ENCODE data around the gene HSPA5.
"Not testable (repeated sequence)": the region's sequence is repeated elsewhere in the genome, so short reads cannot be mapped to it uniquely, and the experiment has no call there.

Gene HSPA5

DNA sequence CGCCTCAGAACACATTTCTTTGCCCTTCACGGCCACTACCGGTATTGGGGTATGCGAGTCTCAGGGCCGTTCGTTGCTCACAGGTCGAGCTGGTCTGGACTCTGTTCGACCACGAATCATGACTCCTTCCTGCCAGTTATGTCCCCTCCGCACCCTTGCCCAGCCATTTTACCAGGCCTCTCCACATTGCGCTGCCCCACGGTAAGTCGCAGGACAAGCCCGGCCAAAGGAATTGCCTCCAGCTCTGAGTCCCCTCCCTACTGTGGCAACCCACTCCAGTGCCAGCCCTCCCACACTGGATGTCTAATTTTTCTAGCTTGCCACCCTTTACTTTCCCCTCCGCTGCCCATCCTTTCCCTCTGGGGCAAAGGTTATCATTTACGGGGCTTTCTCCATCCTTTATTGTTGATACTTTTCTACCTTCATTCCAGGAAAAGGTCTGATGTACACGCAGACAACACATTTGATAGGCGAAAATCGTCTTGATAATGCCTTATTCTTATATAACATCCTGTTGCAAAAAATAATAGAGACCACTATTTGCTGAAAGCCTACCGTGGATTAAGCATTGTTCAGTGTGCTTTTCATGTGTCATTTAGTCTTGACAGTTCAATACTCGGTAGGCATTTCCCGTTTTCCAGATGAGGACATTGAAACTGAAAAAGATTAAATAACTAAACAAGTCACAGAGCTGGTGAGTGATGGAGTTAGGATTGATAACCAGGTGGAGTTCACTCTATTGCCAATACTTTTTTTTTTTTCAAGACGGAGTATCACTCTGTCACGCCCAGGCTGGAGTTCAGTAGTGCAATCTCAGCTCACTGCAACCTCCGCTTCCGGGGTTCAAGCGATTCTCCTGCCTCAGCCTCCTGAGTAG, 958 bp upstream of the HSPA5 start:
- DNase-seq (ENCODE audit: low spot score): peak; percentile 31

DNA sequence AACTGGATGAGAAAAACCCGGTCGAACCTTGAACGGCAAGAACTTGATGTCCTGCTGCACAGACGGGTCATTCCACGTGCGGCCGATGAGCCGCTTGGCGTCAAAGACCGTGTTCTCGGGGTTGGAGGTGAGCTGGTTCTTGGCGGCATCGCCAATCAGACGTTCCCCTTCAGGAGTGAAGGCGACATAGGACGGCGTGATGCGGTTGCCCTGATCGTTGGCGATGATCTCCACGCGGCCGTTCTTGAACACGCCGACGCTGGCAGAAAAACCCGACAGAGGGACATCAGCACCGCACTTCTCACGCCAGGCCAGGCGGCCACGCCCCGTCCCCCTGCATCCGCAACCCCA, 519 bp downstream of the HSPA5 start:
- peak; percentile 29 for DNase-seq (ENCODE audit: low spot score)

DNA sequence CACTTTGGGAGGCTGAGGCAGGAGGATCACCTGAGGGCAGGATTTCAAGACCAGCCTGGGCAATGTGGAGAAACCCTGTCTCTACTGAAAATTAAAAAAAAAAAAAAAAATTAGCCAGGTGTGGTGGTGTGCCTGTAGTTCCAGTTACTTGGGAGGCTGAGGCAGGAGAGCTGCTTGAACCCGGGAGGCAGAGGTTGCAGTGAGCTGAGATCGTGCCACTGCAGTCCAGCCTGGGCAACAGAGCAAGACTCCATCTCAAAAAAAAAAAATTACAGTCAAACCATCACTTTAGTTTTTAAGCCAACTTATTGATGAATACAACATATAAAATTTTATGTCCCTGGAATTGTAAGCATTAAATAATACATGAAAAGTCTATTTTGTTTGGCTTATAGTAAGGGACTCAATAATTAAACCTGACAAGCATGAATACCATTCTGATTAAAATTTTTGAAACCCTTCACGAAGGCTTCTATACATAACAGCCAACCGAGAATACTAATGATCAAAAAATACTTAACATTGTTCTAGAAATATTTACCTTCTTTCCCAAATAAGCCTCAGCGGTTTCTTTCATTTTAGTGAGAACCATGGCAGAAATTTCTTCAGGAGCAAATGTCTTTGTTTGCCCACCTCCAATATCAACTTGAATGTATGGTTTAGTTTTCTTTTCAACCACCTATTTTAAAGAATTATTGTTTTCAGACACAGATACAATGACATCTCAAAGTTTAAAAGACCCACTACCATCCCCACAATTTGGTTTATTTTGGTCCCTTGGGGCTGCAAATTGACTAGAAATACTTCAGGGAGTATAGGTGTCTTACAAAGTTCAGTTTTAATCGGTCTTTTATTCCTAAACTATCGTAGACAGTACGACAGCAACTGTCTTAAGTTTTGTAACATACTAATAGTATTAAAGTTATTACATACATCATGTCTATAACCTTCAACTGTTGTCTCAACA, 1.2 kb downstream of the HSPA5 start:
- DNase-seq (ENCODE audit: low spot score): no peak

DNA sequence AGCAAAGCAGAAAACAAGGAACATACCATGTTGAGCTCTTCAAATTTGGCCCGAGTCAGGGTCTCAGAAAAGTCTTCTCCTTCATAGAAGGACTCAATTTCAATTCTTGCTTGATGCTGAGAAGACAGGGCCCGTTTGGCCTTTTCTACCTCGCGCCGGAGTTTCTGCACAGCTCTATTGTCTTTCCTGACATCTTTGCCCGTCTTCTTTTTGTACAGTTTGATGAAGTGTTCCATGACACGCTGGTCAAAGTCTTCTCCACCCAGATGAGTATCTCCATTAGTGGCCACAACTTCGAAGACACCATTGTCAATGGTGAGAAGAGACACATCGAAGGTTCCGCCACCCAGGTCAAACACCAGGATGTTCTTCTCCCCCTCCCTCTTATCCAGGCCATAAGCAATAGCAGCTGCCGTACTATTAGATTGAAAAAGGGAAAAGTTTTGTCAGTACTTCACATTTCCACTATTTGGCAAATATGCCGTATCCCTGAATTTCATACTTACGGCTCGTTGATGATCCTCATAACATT, 2.2 kb downstream of the HSPA5 start:
- no peak for DNase-seq (ENCODE audit: low spot score)

DNA sequence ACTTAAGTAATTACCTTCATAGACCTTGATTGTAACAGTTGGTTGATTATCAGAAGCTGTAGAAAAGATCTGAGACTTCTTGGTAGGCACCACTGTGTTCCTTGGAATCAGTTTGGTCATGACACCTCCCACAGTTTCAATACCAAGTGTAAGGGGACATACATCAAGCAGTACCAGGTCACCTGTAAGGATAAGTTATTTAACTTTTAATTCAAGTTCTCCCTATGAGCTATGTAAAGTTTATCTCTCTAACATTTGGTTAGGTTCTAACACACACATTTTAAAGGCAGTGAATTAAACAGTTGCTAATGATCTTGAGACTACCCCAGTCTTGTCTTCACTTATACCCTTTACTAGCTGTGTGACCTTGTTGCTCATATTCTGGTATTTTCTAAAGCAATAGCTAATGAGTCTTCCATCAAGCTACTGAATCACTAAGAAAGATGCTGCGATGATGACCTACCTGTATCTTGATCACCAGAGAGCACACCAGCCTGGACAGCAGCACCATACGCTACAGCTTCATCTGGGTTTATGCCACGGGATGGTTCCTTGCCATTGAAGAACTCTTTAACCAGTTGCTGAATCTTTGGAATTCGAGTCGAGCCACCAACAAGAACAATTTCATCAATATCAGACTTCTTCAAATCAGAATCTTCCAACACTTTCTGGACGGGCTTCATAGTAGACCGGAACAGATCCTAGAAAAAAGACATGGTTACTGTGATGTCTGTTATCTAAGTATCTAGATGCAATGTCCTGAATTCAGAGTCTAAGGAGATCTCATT, 2.8 kb downstream of the HSPA5 start:
- no peak for DNase-seq (ENCODE audit: low spot score)

DNA sequence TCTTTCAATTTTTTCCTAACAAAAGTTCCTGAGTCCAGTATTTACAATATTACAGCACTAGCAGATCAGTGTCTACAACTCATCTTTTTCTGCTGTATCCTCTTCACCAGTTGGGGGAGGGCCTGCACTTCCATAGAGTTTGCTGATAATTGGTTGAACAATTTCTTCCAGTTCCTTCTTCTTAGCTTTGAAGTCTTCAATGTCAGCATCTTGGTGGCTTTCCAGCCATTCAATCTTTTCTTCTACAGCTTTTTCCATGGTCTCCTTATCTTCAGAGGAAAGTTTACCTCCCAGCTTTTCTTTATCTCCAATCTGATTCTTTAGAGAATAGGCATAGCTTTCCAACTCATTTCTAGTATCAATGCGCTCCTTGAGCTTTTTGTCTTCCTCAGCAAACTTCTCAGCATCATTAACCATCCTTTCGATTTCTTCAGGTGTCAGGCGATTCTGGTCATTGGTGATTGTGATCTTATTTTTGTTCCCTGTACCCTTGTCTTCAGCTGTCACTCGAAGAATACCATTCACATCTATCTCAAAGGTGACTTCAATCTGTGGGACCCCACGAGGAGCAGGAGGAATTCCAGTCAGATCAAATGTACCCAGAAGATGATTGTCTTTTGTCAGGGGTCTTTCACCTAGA, 4.5 kb downstream of the HSPA5 start:
- DNase-seq (ENCODE audit: low spot score): not testable (repeated sequence)

DNA sequence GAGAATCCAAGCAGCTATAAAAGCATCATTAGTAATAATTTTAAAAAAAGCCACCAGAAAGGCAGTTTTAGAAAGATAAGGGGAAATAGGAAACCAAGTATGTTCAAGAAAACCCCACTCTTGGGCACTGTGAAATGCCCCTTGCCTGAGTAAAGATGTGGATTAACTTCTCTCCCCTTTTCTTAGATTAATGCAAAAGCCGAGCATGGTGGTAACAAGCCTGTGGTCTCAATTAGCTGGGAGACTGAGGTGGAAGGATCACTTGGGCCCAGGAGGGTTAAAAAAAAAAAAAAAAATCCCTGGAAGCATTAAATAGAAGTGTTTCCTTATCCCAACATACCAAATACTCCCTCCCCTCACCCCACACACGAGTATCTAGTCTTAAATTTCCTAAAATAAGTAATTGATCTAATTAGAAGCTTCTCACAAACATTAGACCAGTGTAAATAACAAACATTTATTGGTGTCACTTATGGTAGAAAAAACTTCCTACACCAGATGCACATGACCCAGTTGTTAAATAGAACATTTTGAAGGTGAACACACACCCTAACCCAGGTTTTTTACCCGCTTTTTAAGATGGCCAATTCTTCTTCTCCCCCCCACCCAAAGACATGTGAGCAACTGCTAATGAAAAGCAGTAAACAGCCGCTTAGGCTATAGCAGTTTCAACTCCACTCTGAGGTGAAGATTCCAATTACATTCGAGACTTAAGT, 5.2 kb downstream of the HSPA5 start:
- DNase-seq (ENCODE audit: low spot score): no peak

DNA sequence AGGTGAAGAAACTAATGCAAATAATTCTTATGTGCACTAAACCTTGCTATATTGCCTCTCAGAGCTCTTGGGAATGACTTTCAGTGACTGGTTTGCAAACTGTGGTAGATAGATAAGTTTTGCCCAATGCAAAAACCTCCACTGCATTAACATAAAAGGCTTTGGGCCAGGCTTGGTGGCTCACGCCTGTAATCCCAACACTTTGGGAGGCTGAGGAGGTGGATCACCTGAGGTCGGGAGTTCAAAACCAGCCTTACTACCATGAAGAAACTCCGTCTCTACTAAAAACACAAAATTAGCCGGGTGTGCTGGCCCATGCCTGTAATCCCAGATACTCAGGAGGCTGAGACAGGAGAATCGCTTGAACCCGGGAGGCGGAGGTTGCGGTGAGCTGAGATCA, 7.0 kb downstream of the HSPA5 start:
- not testable (repeated sequence) for DNase-seq (ENCODE audit: low spot score)

DNA sequence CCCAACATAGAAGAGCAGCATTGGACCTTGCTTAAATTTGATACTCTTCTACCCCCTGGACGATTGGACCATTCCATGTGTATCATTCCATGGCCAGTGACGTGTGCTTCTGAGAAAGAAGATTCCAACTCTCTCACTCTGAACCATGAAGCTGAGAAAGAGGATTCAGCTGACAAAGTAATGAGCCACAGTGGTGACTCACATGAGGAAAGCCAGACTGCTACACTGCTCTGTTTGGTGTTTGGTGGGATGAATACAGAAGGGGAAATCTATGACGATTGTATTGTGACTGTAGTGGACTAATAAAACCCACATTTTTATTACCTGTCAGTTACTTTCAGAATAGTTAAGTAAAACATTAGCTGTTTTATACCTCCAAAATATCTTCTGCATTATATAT, 7.5 kb downstream of the HSPA5 start:
- DNase-seq (ENCODE audit: low spot score): peak; percentile 82

DNA sequence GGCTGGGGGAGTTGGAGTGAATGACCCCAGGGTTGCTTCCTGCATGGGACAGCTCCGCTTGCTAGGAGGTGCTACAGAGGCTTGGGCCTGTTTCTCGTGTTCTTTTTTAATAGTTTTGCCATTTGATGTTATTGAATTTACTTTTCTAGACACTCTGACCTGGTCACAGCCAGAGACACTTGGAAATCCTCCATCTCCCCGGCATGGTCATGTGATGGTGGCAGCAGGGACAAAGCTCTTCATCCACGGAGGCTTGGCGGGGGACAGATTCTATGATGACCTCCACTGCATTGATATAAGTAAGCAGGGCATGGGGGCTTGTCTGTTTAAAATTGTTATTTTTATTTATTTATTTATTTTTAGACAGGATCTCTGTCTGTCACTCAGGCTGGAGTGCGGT, 13.4 kb downstream of the HSPA5 start:
- no peak for DNase-seq (ENCODE audit: low spot score)

DNA sequence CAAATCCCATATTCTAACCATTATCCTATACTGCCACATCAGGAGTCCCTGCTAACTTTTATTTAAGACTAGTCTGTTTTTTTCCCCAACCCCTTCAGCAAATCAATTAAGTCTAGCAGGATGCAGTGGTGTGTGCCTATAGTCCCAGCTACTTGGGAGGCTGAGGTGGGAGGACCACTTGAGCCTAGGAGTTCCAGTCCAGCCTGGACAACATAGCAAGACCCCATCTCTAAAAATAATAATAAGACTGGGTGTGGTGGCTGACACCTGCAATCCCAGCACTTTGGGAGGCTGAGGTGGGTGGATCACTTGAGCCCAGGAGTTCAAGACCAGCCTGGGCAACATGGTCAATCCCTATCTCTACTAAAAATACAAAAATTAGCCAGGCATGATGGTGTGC, 16.3 kb downstream of the HSPA5 start:
- DNase-seq (ENCODE audit: low spot score): not testable (repeated sequence)

DNA sequence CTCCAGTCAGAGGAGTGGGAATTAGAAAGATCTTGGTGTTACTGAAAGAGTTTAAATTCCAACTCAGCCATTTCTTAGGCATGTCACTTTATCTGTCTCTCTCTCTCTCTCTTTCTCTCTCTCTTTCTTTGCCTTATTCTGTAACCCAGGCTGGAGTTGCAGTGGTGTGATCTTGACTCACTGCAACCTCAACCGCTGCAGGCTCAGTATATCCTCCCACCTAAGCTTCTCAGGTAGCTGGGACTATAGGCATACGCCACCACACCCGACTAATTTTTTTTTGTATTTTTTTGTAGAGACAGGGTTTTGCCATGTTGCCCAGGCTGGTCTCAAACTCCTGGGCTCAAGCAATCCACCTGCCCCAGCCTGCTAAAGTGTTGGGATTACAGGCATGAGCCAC, 22.5 kb downstream of the HSPA5 start:
- no peak for DNase-seq (ENCODE audit: low spot score)

DNA sequence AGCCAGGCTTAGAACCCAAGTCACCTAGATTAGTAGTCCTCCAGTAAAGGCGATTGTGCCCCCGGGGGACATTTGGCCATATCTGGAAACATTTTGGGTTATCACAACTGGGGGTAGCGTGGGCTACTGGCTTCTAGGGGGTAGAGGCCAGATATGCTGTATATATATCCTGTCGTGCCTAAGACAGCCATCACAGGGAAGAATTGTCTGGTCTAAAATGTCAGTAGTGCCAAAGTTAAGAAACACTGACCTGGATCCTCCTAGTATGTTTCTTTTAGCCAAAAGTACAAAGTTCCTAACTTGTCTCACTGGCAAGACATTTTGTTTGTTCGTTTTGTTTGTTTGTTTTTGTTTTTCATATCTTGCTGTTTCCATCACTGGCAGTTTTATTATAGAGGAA, 27.0 kb downstream of the HSPA5 start:
- DNase-seq (ENCODE audit: low spot score): no peak

DNA sequence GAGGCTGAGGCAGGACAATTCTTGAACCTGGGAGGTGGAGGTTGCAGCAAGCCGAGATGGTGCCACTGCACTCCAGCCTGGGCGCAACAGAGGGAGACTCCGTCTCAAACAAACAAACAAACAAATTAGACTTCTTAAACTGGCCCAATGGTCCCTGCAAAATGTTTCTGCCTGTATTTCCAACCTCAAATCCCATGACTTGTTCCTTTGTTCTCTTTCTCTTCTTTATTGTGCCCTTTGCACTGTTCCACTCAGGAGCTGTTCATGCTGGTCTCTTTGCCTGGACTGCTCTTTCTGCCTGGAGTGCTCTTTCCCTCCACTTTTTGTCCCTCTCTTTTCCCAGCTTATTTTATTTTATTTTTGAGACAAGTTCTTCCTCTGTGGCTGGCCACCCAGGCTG, 36.7 kb downstream of the HSPA5 start:
- DNase-seq (ENCODE audit: low spot score): no peak

DNA sequence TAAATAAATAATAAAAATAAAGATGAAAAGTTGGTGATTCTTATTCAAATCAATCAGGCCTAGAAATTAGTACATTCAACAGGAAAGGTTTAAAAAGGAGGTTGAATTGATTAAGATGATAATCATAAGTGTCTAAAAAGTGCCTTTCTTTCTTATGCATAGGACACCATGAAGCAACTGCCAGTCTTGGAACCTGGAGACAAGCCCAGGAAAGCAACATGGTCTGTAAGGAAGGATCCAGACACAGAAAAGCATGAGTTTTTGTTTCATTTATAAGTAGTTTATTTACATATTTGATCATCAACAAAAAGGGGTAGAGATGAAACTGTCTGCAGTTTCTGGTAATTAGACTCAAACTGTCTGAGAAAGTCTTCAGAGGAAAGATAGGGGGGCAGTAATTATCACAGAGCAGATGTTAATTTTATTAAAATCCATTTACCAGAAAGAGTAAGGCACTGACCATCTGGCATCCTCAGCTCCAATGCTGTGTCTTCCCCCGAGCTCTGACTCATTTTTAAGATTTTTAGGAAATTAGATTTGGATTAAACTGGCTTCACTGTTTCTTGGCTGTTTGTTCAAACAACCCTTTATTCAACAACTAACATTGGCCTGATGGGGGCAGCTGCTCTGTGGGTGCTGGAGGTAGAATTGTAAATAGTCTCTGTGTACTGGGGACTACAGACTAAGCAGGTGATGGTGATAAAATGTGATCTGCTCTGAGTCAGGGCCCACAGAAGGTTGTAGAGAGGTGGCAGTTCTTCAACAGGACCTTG, 38.1 kb downstream of the HSPA5 start:
- DNase-seq (ENCODE audit: low spot score): peak; percentile 18

DNA sequence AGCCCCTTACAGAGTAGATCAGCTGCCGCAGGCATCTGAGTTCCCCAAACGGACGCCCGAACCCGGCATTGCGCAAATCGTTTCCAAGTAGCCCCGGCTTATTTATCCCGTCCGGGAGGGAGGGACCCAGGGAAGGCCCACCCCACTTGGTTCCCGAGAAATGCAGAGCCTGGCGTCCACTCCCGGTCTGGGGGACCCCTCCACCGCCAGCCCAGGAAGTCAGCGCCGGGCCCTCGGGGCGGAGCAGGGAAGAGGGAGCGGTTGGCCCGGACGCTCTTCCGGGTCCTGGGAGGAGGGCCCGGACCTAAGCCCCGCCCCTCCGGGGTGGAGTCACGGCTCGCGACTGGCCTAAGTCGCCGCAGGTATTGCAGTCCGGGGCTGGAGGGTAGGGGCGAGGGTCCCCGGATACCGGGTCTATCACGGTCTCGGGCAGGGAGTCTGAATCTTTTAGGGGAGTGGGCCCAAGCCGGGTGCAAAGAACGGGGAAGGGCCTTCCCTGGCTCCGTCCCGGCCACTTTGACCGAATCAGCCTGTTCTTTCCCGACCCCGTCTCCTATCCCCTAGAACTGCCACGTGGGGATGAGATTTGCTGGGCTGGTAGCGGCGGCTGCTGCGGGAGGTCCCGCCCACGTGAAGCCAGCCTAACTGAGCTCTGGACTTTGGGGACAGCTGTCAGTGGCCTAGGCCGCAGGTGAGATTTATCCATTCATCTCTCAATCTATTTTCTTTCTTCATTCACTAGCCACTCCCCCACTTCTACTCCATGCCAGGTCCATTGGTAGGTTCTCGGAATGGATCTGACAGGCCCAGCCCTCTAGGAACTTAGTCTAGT, 40.7 kb downstream of the HSPA5 start, which contains the start of gene RABEPK:
Gene RABEPK (plus strand): TSS at position 327 of the 832 bp plus-strand sequence. CDS start 2,472 bp downstream, outside the sequence.
- DNase-seq (ENCODE audit: low spot score): peak; percentile 99

DNA sequence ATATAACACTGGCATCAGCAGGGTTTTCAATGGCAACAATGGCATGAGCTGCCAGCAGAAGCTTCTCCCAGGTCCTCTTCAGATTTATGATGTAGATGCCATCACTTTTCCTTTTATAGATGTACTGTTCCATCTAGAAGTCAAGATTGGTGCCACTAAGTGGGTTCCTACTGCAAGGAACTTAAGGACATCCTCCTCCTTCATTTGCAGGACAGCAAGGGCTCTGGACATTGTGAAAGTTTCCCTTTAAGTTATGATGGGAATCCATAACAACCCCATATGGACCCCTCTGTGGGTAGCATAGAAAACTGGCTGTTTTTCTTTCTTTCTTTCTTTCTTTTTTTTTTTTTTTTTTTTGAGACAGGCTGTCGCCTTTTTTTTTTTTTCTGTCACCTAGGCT, 45.6 kb downstream of the HSPA5 start:
- not testable (repeated sequence) for DNase-seq (ENCODE audit: low spot score)

DNA sequence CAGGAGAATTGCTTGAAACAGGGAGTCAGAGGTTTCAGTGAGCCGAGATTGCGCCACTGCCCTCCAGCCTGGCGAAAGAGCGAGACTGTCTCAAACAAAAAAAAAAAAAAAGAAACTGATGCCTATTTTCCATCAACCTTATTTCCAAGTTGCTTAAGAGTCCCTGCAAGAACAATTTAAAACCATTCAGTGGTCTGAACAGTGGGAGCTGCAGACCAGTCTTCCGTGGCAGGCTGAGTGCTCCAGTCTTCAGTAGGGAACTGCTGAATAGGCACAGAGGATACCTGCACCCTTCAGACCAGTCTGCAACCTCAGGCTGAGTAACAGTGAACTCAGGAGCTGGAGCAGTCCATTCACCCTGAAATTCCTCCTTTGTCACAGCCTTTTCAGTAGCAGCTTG, 46.7 kb downstream of the HSPA5 start:
- not testable (repeated sequence) for DNase-seq (ENCODE audit: low spot score)

DNA sequence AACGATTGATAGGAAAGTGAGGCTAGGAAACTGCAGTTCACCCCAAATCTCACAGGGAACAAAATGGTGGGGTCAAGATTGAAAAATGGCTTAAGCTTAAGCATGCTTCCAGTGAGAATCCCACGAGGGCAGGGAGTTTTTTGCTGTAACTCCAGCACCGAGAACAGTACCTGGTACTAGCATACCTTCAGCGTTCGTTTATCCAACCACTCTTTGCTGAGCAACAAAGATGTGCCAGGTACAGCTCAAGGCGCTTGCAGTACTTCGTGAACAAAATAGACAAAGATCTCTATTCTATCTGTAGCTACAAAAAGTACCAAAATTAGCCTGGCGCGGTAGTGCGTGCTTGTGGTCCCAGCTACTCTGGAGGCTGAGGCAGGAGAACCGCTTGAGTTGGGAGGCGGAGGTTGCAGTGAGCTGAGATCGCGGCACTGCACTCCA, 50.8 kb downstream of the HSPA5 start:
- DNase-seq (ENCODE audit: low spot score): no peak

Data from GM03348 (cell line).